Mesodermal cell (in vitro differentiated cells): ENCODE data around the gene FAM222A.

Experiments used
- H3K27ac ChIP-seq: 2 replicates; pipeline ENCODE4 v1.7.0; 2013; ENCODE audit warnings: mild to moderate bottlenecking, low read depth, low read length, moderate library complexity; ENCODE audit not compliant: severe bottlenecking
- H3K36me3 ChIP-seq: 2 replicates; pipeline ENCODE4 v1.7.1; 2013; ENCODE audit warnings: mild to moderate bottlenecking, low read length, moderate library complexity; ENCODE audit not compliant: control insufficient read depth, insufficient read depth
- H3K4me1 ChIP-seq: one replicate; pipeline ENCODE4 v1.7.1; 2013; ENCODE audit warnings: mild to moderate bottlenecking, low read length; ENCODE audit not compliant: insufficient read depth, control insufficient read depth, poor library complexity, severe bottlenecking
- H3K4me3 ChIP-seq: 2 replicates; pipeline ENCODE4 v1.7.0; 2013; ENCODE audit warnings: low read length, control low read depth, mild to moderate bottlenecking; ENCODE audit not compliant: insufficient read depth, poor library complexity, severe bottlenecking; ENCODE audit errors: extremely low read depth
- H3K9me3 ChIP-seq: 2 replicates; pipeline ENCODE4 v1.7.1; 2013; ENCODE audit warnings: mild to moderate bottlenecking, low read length, moderate library complexity; ENCODE audit not compliant: control insufficient read depth
- WGBS, 2 experiments: methylation state at CpG; one replicate each; pipeline ENCODE4 v1.1.5; 2013; ENCODE audit warnings: missing lambda C conversion rate in 2 of 2; ENCODE audit not compliant: insufficient coverage in 2 of 2; 5-methylcytosine and 5-hydroxymethylcytosine counted together

Gene FAM222A

GRCh38 chr12:109732321-109733305 lies 19.0 kb downstream of the FAM222A start:
- Histone ChIP-seq H3K4me1 (peaks cover 8% of the 10 kb centered on the region), H3K9me3 (no peaks in the 10 kb centered on the region), H3K36me3 (no peaks in the 10 kb centered on the region), H3K27ac (no peak overlapping the region), H3K4me3 (no peak overlapping the region)
- WGBS, 2 experiments: 92 to 95% methylated on average over 7 to 13 of the region's 21 CpGs

- no peak overlapping the region for H3K27ac ChIP-seq
- H3K4me3 ChIP-seq: no peak overlapping the region
- 20 to 26% methylated on average over 14 of the region's 22 CpGs for WGBS, 2 experiments
- no peaks in the 10 kb centered on the region for H3K36me3 ChIP-seq
- no peaks in the 10 kb centered on the region for H3K9me3 ChIP-seq
- H3K4me1 ChIP-seq: peaks cover 18% of the 10 kb centered on the region
Observed at GRCh38 chr12:109734219-109735000, 20.8 kb downstream of the FAM222A start.

DNA sequence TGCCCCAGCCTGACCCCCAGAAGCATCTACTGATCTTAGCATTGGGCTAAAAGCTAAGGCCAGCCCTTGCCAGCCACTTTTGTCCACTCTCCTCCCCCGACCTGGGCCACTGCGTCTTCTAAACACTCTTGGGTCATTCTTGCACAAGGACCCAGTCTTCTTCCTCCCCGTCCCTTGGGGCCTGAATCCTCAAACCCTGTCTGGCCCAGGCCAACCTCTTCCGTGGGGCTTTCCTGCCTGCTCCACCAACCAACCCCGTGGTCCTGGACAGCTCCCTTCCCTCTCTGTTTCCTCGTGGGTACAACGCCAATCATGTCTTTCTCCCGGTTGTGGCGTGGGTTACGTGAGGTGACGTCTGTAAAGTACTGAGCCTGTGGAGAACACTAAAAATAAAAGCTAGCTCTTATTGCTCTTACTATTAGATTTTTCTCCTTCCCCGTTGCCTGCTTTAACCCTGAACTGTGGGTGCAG lies 21.5 kb downstream of the FAM222A start:
- H3K27ac ChIP-seq: no peak overlapping the region
- no peak overlapping the region for H3K4me3 ChIP-seq
- H3K36me3 ChIP-seq: no peaks in the 10 kb centered on the region
- H3K4me1 ChIP-seq: peaks cover 25% of the 10 kb centered on the region
- no peaks in the 10 kb centered on the region for H3K9me3 ChIP-seq
- 70 to 76% methylated on average over 8 to 10 of the region's 12 CpGs for WGBS, 2 experiments

- 71 to 75% methylated on average over 6 to 7 of the region's 9 CpGs for WGBS, 2 experiments
- Histone ChIP-seq H3K27ac (peak overlapping the region; percentile 18), H3K4me3 (no peak overlapping the region), H3K9me3 (no peaks in the 10 kb centered on the region), H3K4me1 (peaks cover 25% of the 10 kb centered on the region), H3K36me3 (no peaks in the 10 kb centered on the region)
Observed at GRCh38 chr12:109735825-109736551, 22.4 kb downstream of the FAM222A start.

DNA sequence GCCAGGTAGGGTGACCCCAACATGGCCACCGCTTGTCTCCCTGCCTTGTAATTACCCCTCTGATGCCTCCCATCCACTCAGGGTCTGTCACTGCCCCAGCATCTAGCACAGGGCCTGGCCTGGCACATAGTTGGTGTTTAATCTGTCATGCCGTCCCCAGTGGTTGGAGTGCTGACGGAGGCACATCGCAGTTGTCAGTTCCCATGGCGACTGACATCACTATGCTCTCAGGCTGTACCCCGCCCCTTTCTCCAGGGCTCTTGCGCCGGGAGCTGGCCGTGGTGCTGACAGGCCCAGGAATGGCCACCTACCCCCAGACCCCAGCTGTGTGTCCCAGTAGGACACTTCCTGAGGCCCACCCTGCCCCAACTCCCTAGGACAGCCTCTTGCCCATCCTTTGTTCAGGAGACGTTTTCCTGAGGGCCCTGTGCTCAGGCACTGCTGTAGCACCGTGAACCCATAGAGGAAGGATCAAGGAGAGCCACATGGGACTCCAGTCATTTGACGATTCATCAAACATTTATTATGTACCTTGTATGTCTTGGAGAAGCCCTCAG lies 23.0 kb downstream of the FAM222A start:
- no peaks in the 10 kb centered on the region for H3K9me3 ChIP-seq
- no peak overlapping the region for H3K4me3 ChIP-seq
- peak overlapping the region; percentile 18 for H3K27ac ChIP-seq
- WGBS, 2 experiments: 10 to 15% methylated on average over 5 to 10 of the region's 12 CpGs
- no peaks in the 10 kb centered on the region for H3K36me3 ChIP-seq
- peaks cover 25% of the 10 kb centered on the region for H3K4me1 ChIP-seq

GRCh38 chr12:109737126-109737525 lies 23.5 kb downstream of the FAM222A start:
- Histone ChIP-seq H3K4me1 (peaks cover 25% of the 10 kb centered on the region), H3K27ac (no peak overlapping the region), H3K4me3 (no peak overlapping the region), H3K9me3 (no peaks in the 10 kb centered on the region), H3K36me3 (no peaks in the 10 kb centered on the region)
- 0 to 11% methylated on average over 1 of the region's 1 CpG for WGBS, 2 experiments

- Histone ChIP-seq H3K9me3 (no peaks in the 10 kb centered on the region), H3K4me1 (peaks cover 25% of the 10 kb centered on the region), H3K4me3 (no peak overlapping the region), H3K36me3 (no peaks in the 10 kb centered on the region), H3K27ac (no peak overlapping the region)
- WGBS, 2 experiments: 40 to 46% methylated on average over 3 of the region's 7 CpGs
Observed at GRCh38 chr12:109737631-109738030, 24.0 kb downstream of the FAM222A start.

GRCh38 chr12:109738209-109738608 lies 24.6 kb downstream of the FAM222A start:
- Histone ChIP-seq H3K9me3 (no peaks in the 10 kb centered on the region), H3K36me3 (no peaks in the 10 kb centered on the region), H3K27ac (no peak overlapping the region), H3K4me3 (no peak overlapping the region), H3K4me1 (peaks cover 25% of the 10 kb centered on the region)
- 80 to 85% methylated on average over 2 to 3 of the region's 4 CpGs for WGBS, 2 experiments

- Histone ChIP-seq H3K27ac (no peak overlapping the region), H3K36me3 (no peaks in the 10 kb centered on the region), H3K9me3 (no peaks in the 10 kb centered on the region), H3K4me1 (peaks cover 25% of the 10 kb centered on the region), H3K4me3 (no peak overlapping the region)
- WGBS, 2 experiments: 84 to 94% methylated on average over 4 of the region's 6 CpGs
Observed at GRCh38 chr12:109738878-109739665, 25.4 kb downstream of the FAM222A start.
